Measurements from ENCODE around the gene PEX14. TPM values are rescaled to one million over a fixed set of nuclear protein-coding genes. Genes with fewer than 3 reads are reported as not detected.

The PEX14 gene
- total RNA-seq, 4 donors from 2014 or later, result 10.0 to 20.2 (median 12.6) TPM

DNA sequence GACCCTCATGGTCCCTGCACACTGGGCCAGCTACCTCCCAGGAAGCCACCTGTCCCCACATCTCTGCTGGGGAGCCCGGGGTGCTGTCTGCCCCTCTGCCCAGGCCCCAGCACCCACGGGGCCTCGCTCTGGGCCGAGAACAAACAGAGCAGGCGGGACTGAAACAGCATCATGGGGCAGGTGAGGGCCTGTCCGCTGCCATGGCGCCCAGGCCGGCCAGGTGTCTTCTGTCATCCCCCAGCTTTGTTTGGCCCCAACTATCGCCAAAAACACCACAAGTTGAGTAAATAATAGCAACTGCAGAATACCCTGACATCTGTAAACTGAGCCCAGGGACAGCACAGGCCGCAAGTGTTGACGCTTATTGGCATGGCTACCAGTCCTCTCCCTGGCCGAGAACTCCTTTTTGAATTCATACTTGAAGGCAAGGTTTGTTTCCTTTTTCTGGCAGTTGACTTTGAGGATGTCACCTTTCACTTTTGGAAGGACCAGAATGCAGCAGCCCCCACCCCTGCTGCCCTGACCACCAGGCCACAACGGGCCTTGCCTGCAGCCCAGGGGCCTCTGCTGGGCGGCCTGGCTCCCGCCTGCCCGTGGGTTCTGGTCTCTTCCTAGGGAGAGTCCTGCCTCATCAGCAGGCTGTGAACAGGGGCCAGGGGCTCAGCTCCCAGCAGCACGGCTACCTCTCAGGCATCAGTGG, 169.0 kb downstream of the PEX14 start:
- TF ChIP-seq, protein P1, sequence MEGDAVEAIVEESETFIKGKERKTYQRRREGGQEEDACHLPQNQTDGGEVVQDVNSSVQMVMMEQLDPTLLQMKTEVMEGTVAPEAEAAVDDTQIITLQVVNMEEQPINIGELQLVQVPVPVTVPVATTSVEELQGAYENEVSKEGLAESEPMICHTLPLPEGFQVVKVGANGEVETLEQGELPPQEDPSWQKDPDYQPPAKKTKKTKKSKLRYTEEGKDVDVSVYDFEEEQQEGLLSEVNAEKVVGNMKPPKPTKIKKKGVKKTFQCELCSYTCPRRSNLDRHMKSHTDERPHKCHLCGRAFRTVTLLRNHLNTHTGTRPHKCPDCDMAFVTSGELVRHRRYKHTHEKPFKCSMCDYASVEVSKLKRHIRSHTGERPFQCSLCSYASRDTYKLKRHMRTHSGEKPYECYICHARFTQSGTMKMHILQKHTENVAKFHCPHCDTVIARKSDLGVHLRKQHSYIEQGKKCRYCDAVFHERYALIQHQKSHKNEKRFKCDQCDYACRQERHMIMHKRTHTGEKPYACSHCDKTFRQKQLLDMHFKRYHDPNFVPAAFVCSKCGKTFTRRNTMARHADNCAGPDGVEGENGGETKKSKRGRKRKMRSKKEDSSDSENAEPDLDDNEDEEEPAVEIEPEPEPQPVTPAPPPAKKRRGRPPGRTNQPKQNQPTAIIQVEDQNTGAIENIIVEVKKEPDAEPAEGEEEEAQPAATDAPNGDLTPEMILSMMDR (IDR thresholded peaks at IDR 0.05; ENCODE audit: low read depth), result no peak

DNA sequence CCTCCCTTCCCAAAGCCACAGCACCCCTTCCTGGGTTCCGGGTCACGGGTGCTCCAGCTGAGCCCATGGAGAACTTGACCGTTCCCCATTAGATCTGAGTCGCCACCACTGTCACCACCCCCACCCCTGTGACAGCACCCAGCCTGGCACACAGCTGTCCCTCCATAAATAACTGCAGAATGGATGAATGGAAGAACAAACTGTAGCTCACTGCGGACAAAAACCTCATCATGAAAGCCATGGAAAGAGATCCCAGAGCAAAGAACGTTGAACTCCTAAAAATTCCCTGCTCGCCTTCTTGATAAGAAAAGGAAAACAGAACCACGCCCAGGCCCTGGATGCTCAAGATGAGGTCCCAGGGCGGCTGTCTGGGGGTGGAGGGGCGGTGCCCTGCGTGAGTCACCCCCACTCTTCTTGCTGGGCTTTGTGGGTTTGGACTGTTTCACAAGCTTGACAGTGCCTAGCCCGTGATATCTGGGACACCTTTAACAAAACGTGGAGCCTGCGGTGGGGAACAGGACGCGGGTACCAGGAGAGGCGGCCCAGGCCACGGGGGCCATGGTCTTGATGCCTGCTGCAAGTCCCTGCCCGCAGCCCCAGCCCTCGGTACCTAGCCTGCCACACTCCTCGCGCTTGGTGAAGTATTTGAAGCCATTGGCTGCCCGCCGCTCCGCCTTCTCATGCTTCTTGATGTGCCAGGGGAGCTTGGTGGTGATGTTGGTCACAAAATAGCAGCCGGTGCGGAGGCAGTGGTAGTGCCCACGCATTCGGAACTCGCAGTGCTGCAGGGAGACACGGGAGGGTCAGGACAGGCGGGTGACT, 169.8 kb downstream of the PEX14 start:
- TF ChIP-seq, protein P1 (IDR thresholded peaks at IDR 0.05; ENCODE audit: low read depth), result no peak

DNA sequence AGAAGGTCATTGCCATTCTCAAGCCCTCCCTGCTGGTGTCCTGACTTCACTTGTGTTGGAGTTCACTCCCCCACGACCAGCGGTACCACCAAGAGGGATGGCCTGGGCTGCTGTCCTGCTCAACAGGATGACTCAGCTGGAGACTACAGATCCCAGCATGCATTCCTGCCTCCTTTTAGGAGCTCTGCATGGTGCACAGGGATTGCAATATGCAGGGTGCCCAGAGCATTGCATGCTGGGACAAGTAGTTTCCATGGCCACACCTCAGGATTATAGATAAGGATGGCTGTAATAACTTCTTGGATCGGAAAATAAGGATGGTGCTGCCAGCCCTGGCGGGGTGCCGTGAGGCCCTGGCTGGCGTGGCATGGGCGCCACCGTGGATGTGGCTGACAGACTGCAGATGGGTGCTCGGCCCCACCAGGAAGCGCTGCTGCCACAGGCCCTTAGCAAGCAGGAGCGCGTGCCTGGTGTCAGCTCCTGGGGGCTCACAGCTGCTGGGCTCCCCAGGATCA, 171.7 kb downstream of the PEX14 start:
- TF ChIP-seq, protein P1 (IDR thresholded peaks at IDR 0.05; ENCODE audit: low read depth), result no peak

DNA sequence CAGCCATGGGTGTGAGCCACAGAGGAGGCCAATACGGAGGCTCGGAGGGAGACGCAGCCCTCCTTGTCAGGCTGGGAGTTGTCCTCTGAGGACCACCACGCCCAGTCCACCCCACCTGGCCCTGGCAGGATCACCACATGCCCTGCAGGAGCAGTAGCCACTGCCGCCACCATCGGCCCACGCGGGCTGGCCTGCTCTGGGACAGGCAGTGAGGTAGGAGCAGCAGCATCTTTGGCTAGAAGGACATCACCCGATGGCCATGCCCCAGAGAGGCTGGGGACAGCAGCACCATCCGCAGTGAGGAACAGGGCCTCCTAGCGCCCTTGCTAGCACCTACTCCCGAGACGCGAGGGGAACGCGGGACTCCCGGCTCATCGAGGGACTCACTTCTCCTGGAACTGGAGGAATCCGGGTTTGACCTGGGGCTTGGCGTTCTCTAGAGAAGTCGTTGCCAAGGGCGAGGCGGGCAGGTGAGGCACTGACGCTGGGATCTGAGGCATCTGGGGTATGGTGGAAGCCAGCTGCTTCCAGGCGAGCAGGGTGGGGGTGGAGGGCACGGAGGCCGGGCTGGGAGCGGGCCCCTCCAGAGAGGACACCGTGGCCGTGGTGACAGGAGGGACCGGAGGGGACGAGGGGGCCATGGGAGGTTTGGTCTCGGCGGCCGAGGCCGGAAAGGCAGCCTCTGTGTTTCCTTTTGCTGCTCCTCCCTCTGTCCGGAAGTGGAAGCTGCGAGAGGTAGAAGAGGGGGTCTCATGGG, 172.8 kb downstream of the PEX14 start:
- TF ChIP-seq, protein P1 (IDR thresholded peaks at IDR 0.05; ENCODE audit: low read depth), result no peak

DNA sequence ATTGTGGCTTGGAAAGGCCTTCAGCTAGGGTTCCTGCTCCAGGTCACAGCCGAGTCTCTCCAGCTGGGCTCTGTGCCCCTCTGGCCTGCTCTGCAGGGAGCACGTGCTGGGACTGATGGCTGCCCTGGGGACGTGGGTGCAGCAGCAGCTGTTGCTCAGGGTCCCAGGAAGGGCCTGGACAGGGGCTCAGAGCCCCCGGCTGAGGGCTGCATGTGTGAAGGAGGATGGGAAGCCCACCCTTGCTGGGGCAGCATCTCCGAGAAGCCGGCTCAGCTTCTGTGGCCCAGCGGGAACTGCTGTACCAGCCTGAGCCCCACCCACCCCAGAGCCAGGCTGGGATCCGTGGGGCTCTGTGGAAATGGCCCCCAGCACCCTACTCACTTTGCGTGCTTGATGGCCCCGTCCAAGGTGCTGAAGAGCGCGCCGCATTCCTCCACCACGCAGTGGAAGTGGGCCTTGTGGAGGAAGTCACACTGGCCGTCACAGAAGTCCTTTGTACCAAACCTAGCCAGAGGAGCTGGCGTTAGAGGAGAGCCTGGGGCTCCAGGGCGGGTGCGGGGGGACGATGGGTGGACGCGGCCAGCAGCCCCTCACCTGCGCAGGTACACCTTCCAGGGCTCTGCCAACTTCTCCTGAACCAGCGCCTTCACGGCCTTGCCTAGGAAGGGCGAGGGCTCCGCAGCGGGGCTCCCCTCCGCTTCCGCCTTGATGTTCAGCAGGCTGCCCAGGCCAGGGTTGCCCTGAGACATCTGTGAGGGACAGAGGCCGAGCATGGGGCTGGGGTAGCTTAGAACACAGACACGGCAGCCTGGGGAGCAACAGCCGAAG, 174.2 kb downstream of the PEX14 start:
- TF ChIP-seq, protein P1 (IDR thresholded peaks at IDR 0.05; ENCODE audit: low read depth), result no peak

DNA sequence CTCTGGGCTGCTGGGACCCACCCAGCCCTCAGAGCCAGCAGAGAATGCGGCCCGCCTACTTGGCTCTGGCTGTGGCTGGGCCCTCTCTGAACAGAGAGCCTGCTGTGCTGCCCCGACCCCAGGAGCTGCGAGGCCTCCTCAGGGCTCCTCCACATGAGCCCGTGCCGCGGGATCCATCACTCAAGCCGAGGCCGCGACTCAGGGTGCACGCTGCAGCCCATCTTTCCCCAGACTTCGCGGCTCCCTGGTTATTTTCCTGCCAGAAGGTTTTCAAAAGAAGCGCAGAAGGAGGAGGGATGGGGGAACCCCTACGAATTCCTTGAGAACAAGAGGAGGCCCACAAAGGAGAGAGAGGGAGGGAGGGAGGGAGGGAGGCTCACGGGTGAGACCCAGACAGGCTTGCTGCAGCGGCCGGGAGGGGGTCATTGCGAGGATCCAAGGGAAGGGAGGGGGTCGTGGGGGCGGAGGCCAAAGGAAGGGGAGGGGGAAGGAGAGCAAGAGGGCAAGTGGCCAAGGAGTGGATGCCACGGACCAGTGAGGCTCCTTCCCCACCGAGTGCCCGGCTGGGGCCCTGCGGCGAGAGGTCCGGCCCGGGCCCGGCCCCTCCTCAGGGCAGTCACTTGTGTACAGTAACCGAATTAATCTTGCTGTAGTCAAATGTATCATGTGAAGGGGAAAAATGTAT, 174.9 kb downstream of the PEX14 start:
- TF ChIP-seq, protein P1 (IDR thresholded peaks at IDR 0.05; ENCODE audit: low read depth), result no peak
